ENCODE data around the gene ZSCAN31. TPM values are rescaled to one million over a fixed set of nuclear protein-coding genes. Genes with fewer than 3 reads are reported as not detected.

ZSCAN31 gene
- total RNA-seq, 1 experiment from 2014 or later: 10.1 TPM

DNA sequence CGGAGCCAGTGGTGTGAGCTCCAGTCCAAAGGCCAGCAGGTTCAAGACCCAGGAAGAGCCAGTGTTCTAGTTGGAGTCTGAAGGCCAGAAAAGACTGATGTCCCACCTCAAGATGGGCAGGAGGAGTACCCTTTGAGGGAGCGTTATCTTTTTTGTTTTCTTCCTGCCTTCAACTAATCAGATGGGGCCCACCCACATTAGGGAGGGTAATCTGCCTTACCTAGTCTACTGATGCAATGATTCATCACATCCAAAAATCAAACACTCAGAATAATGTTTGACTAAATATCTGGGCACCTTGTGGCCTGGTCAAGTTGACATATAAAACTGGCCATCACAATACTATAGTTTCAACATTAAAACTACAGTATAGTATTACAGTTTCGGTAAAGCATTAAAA, 33.5 kb upstream of the ZSCAN31 start:
- RAD21 ChIA-PET (ENCODE audit: low non-redundant PET in 1 of 2, low total read pairs in 2 of 2, uncharacterized antibody in 2 of 2, unreplicated experiment in 2 of 2): no interaction called here
- no TSS peak for BruUV-seq (replicated peaks)
- H3K79me2 ChIP-seq (ENCODE audit: insufficient read depth, low read length): no peaks in the 10 kb centered on the region
- no peak overlapping the region for H2AFZ ChIP-seq (ENCODE audit: low read depth, low read length, poor library complexity, severe bottlenecking)
- H3K27me3 ChIP-seq (ENCODE audit: insufficient read depth, low read length): no peaks in the 10 kb centered on the region
- POLR2A ChIA-PET: no interaction called here
- no peak overlapping the region for H3K4me3 ChIP-seq (replicated peaks in 1 of 2; ENCODE audit: low read depth in 1 of 2, low read length in 2 of 2)
- CTCF ChIA-PET: no interaction called here
- no peak overlapping the region for H3K4me2 ChIP-seq (ENCODE audit: low read length)
- intact Hi-C loops (cut with micrococcal nuclease): no loop called here
- no peak for ATAC-seq
- peaks cover 12% of the 10 kb centered on the region in 2 experiments; a peak in 3 of 4 replicates for H3K36me3 ChIP-seq (ENCODE audit: control insufficient read depth in 1 of 2, insufficient read depth in 2 of 2, low read length in 2 of 2)
- H3K4me1 ChIP-seq (ENCODE audit: control insufficient read depth in 1 of 2, insufficient read depth in 2 of 2, low read length in 2 of 2): no peaks in the 10 kb centered on the region
- DNase-seq (ENCODE audit: low read depth, low spot score): no peak
- TF ChIP-seq EZH2phosphoT487 (IDR thresholded peaks at IDR 0.05; ENCODE audit: borderline replicate concordance) (no peak), TCF7L2 (IDR thresholded peaks at IDR 0.05; ENCODE audit: borderline replicate concordance, extremely low read depth, insufficient read depth, insufficient read length) (no peak), POLR2AphosphoS5 (IDR thresholded peaks at IDR 0.05; ENCODE audit: low read depth, low read length) (no peak), SRF (IDR thresholded peaks at IDR 0.05; ENCODE audit: low read depth) (no peak), POLR2A (IDR thresholded peaks at IDR 0.05; ENCODE audit: borderline replicate concordance, extremely low read depth, insufficient read depth, insufficient read length) (no peak), YY1 (IDR thresholded peaks at IDR 0.05; ENCODE audit: extremely low read depth, insufficient replicate concordance, low read depth, low read length) (no peak), CEBPB (IDR thresholded peaks at IDR 0.05; ENCODE audit: low read depth) (no peak), FOSL1 (IDR thresholded peaks at IDR 0.05; ENCODE audit: low read depth) (no peak), SP1 (IDR thresholded peaks at IDR 0.05; ENCODE audit: low read depth) (no peak), ZNF274 (IDR thresholded peaks at IDR 0.05; ENCODE audit: low read depth, low read length) (no peak), RAD21 (IDR thresholded peaks at IDR 0.05; ENCODE audit: low read depth) (no peak), ELF1 (IDR thresholded peaks at IDR 0.05; ENCODE audit: borderline replicate concordance, low read depth) (no peak), EZH2 (IDR thresholded peaks at IDR 0.05) (no peak), JUND (IDR thresholded peaks at IDR 0.05) (no peak), CBX3 (IDR thresholded peaks at IDR 0.05; ENCODE audit: low read depth) (no peak)
- TF ChIP-seq, protein P1, sequence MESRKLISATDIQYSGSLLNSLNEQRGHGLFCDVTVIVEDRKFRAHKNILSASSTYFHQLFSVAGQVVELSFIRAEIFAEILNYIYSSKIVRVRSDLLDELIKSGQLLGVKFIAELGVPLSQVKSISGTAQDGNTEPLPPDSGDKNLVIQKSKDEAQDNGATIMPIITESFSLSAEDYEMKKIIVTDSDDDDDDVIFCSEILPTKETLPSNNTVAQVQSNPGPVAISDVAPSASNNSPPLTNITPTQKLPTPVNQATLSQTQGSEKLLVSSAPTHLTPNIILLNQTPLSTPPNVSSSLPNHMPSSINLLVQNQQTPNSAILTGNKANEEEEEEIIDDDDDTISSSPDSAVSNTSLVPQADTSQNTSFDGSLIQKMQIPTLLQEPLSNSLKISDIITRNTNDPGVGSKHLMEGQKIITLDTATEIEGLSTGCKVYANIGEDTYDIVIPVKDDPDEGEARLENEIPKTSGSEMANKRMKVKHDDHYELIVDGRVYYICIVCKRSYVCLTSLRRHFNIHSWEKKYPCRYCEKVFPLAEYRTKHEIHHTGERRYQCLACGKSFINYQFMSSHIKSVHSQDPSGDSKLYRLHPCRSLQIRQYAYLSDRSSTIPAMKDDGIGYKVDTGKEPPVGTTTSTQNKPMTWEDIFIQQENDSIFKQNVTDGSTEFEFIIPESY (IDR thresholded peaks at IDR 0.05; ENCODE audit: extremely low read depth, insufficient replicate concordance, low read length): no peak
- TF ChIP-seq, protein P2, sequence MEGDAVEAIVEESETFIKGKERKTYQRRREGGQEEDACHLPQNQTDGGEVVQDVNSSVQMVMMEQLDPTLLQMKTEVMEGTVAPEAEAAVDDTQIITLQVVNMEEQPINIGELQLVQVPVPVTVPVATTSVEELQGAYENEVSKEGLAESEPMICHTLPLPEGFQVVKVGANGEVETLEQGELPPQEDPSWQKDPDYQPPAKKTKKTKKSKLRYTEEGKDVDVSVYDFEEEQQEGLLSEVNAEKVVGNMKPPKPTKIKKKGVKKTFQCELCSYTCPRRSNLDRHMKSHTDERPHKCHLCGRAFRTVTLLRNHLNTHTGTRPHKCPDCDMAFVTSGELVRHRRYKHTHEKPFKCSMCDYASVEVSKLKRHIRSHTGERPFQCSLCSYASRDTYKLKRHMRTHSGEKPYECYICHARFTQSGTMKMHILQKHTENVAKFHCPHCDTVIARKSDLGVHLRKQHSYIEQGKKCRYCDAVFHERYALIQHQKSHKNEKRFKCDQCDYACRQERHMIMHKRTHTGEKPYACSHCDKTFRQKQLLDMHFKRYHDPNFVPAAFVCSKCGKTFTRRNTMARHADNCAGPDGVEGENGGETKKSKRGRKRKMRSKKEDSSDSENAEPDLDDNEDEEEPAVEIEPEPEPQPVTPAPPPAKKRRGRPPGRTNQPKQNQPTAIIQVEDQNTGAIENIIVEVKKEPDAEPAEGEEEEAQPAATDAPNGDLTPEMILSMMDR (IDR thresholded peaks at IDR 0.05 in 2 of 3, conservative IDR thresholded peaks at IDR 0.05 in 1 of 3; ENCODE audit: borderline replicate concordance in 1 of 3, insufficient read depth in 1 of 3, low read depth in 2 of 3, low read length in 2 of 3): no peak
- TF ChIP-seq, protein P3, sequence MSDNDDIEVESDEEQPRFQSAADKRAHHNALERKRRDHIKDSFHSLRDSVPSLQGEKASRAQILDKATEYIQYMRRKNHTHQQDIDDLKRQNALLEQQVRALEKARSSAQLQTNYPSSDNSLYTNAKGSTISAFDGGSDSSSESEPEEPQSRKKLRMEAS (IDR thresholded peaks at IDR 0.05): no peak
- TF ChIP-seq, protein P4, sequence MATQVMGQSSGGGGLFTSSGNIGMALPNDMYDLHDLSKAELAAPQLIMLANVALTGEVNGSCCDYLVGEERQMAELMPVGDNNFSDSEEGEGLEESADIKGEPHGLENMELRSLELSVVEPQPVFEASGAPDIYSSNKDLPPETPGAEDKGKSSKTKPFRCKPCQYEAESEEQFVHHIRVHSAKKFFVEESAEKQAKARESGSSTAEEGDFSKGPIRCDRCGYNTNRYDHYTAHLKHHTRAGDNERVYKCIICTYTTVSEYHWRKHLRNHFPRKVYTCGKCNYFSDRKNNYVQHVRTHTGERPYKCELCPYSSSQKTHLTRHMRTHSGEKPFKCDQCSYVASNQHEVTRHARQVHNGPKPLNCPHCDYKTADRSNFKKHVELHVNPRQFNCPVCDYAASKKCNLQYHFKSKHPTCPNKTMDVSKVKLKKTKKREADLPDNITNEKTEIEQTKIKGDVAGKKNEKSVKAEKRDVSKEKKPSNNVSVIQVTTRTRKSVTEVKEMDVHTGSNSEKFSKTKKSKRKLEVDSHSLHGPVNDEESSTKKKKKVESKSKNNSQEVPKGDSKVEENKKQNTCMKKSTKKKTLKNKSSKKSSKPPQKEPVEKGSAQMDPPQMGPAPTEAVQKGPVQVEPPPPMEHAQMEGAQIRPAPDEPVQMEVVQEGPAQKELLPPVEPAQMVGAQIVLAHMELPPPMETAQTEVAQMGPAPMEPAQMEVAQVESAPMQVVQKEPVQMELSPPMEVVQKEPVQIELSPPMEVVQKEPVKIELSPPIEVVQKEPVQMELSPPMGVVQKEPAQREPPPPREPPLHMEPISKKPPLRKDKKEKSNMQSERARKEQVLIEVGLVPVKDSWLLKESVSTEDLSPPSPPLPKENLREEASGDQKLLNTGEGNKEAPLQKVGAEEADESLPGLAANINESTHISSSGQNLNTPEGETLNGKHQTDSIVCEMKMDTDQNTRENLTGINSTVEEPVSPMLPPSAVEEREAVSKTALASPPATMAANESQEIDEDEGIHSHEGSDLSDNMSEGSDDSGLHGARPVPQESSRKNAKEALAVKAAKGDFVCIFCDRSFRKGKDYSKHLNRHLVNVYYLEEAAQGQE (IDR thresholded peaks at IDR 0.05; ENCODE audit: low read depth): no peak
- TF ChIP-seq, protein P5, sequence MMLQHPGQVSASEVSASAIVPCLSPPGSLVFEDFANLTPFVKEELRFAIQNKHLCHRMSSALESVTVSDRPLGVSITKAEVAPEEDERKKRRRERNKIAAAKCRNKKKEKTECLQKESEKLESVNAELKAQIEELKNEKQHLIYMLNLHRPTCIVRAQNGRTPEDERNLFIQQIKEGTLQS (IDR thresholded peaks at IDR 0.05): no peak
- no peaks in the 10 kb centered on the region for H3K9me2 ChIP-seq (ENCODE audit: insufficient read depth)
- no peak overlapping the region for H3K9ac ChIP-seq (ENCODE audit: low read length)
- H4K20me1 ChIP-seq (ENCODE audit: insufficient read depth): no peaks in the 10 kb centered on the region
- H3K9me3 ChIP-seq (ENCODE audit: control insufficient read depth in 1 of 2, insufficient read depth in 1 of 2, low read depth in 1 of 2, low read length in 2 of 2): no peaks in the 10 kb centered on the region
- no peak overlapping the region for H3K27ac ChIP-seq (ENCODE audit: low read depth, low read length)
